DOHH2 (cell line): ENCODE measurements around the gene GSAP.
"Not testable (repeated sequence)": the region's sequence is repeated elsewhere in the genome, so short reads cannot be mapped to it uniquely, and the experiment has no call there.

Experiments
- H3F3A ChIP-seq: fragments of 200-600 bp; sonication (generic), shearing (Covaris generic); 2 replicates; pipeline ENCODE4 v1.6.0; 2016; ENCODE audit warnings: antibody characterized with exemption, mild to moderate bottlenecking; ENCODE audit not compliant: control insufficient read depth, insufficient read depth
- H3K27ac ChIP-seq: fragments of 200-600 bp; sonication (generic); 2 replicates; pipeline ENCODE4 v1.5.1; 2014; ENCODE audit warnings: low read depth, mild to moderate bottlenecking, low read length, moderate library complexity
- H3K27me3 ChIP-seq: fragments of 200-600 bp; sonication (generic); 2 replicates; pipeline ENCODE4 v1.6.1; 2014; ENCODE audit warnings: mild to moderate bottlenecking, low read length, mixed read lengths; ENCODE audit not compliant: control insufficient read depth
- H3K36me3 ChIP-seq: fragments of 200-600 bp; sonication (generic); 2 replicates; pipeline ENCODE4 v1.6.1; 2014; ENCODE audit warnings: mild to moderate bottlenecking, low read length, moderate library complexity, mixed read lengths; ENCODE audit not compliant: control insufficient read depth
- H3K4me1 ChIP-seq: fragments of 200-600 bp; sonication (generic); 2 replicates; pipeline ENCODE4 v1.6.1; 2014; ENCODE audit warnings: mild to moderate bottlenecking, low read length, mixed read lengths; ENCODE audit not compliant: control insufficient read depth
- H3K4me2 ChIP-seq: fragments of 200-600 bp; sonication (generic); 2 replicates; pipeline ENCODE4 v1.6.0; 2014; ENCODE audit warnings: mild to moderate bottlenecking, low read length, moderate library complexity
- H3K4me3 ChIP-seq: fragments of 200-600 bp; sonication (generic); 2 replicates; pipeline ENCODE4 v1.5.1; 2014; ENCODE audit warnings: mild to moderate bottlenecking, low read length, mixed read lengths
- H3K79me2 ChIP-seq: fragments of 200-600 bp; sonication (generic); 2 replicates; pipeline ENCODE4 v1.6.1; 2014; ENCODE audit warnings: mild to moderate bottlenecking, low read length, mixed read lengths; ENCODE audit not compliant: control insufficient read depth
- H3K9me2 ChIP-seq: fragments of 200-600 bp; sonication (generic); replicated peaks from 2 replicates; pipeline ENCODE4 v1.6.1; 2014; ENCODE audit warnings: mild to moderate bottlenecking, low read length, mixed read lengths; ENCODE audit not compliant: control insufficient read depth
- H3K9me3 ChIP-seq: fragments of 200-600 bp; sonication (generic); 2 replicates; pipeline ENCODE4 v1.6.1; 2014; ENCODE audit warnings: antibody characterized with exemption, low read length, mixed read lengths; ENCODE audit not compliant: control insufficient read depth, insufficient read depth
- H4K20me1 ChIP-seq: fragments of 200-600 bp; sonication (generic); 2 replicates; pipeline ENCODE4 v1.6.0; 2014; ENCODE audit warnings: low read depth, mild to moderate bottlenecking, antibody characterized with exemption, low read length, moderate library complexity; ENCODE audit not compliant: control insufficient read depth, insufficient read depth
- CTCF ChIP-seq: fragments of 200-600 bp; sonication (generic); IDR thresholded peaks from one replicate; pipeline ENCODE4 v1.5.1; 2014; ENCODE audit warnings: antibody characterized with exemption, mild to moderate bottlenecking, low read depth, low read length; ENCODE audit not compliant: poor library complexity, severe bottlenecking
- EZH2phosphoT487 ChIP-seq: fragments of 200-600 bp; sonication (generic); IDR thresholded peaks from 2 replicates; pipeline ENCODE4 v1.6.1; 2017; ENCODE audit warnings: borderline replicate concordance, mild to moderate bottlenecking, antibody characterized with exemption, low read length, moderate library complexity, mixed read lengths

Gene GSAP

GRCh38 chr7:77335581-77335980 lies 80.6 kb downstream of the GSAP start:
- Histone ChIP-seq H3K79me2 (no peaks in the 10 kb centered on the region), H3K27me3 (peaks cover 26% of the 10 kb centered on the region), H3K9me2 (no peaks in the 10 kb centered on the region), H3K36me3 (no peaks in the 10 kb centered on the region), H3K4me2 (no peak overlapping the region), H3K27ac (no peak overlapping the region), H3K4me3 (no peak overlapping the region), H3K9me3 (no peaks in the 10 kb centered on the region), H4K20me1 (no peaks in the 10 kb centered on the region), H3K4me1 (peaks cover 16% of the 10 kb centered on the region), H3F3A (no peaks in the 10 kb centered on the region)
- TF ChIP-seq EZH2phosphoT487: no peak
- TF ChIP-seq CTCF: no peak

- not testable (repeated sequence) for H3K4me3 ChIP-seq, H3F3A ChIP-seq, H3K4me2 ChIP-seq, H4K20me1 ChIP-seq, H3K27ac ChIP-seq, H3K79me2 ChIP-seq, H3K9me2 ChIP-seq, H3K9me3 ChIP-seq, H3K36me3 ChIP-seq
- H3K27me3 ChIP-seq: peaks cover 26% of the 10 kb centered on the region
- peaks cover 18% of the 10 kb centered on the region for H3K4me1 ChIP-seq
Measured at GRCh38 chr7:77334039-77334438, 82.1 kb downstream of the GSAP start.

- H3F3A ChIP-seq: no peaks in the 10 kb centered on the region
- no peaks in the 10 kb centered on the region for H3K9me3 ChIP-seq
- H4K20me1 ChIP-seq: no peaks in the 10 kb centered on the region
- no peaks in the 10 kb centered on the region for H3K9me2 ChIP-seq
- H3K27ac ChIP-seq: no peak overlapping the region
- H3K4me3 ChIP-seq: no peak overlapping the region
- peaks cover 39% of the 10 kb centered on the region for H3K27me3 ChIP-seq
- peaks cover 10% of the 10 kb centered on the region for H3K4me1 ChIP-seq
- H3K36me3 ChIP-seq: no peaks in the 10 kb centered on the region
- H3K4me2 ChIP-seq: no peak overlapping the region
- TF ChIP-seq CTCF (peak; percentile 68), EZH2phosphoT487 (no peak)
- H3K79me2 ChIP-seq: no peaks in the 10 kb centered on the region
Measured at GRCh38 chr7:77331938-77332695, 84.0 kb downstream of the GSAP start.

GRCh38 chr7:77330169-77330882 lies 85.8 kb downstream of the GSAP start:
- H3K27me3 ChIP-seq: peaks cover 48% of the 10 kb centered on the region
- no peaks in the 10 kb centered on the region for H4K20me1 ChIP-seq
- no peak overlapping the region for H3K4me2 ChIP-seq
- H3K36me3 ChIP-seq: no peaks in the 10 kb centered on the region
- no peaks in the 10 kb centered on the region for H3K9me2 ChIP-seq
- no peak overlapping the region for H3K4me3 ChIP-seq
- no peaks in the 10 kb centered on the region for H3F3A ChIP-seq
- peaks cover 4% of the 10 kb centered on the region for H3K4me1 ChIP-seq
- H3K9me3 ChIP-seq: no peaks in the 10 kb centered on the region
- H3K79me2 ChIP-seq: no peaks in the 10 kb centered on the region
- TF ChIP-seq CTCF (no peak), EZH2phosphoT487 (no peak)
- no peak overlapping the region for H3K27ac ChIP-seq
